GM12878 (cell line): ENCODE data around the gene CPEB3. TPM values are rescaled to one million over a fixed set of nuclear protein-coding genes. Genes with fewer than 3 reads are reported as not detected.

ENCODE experiments used
- ATAC-seq: fragments of 200-7000 bp; cut with Tn5 transposase; 3 replicates; pipeline ENCODE4 v1.9.1; 2020; ENCODE audit warnings: mild to moderate bottlenecking, moderate library complexity
- BruUV-seq: library from RNA; stranded (reverse); fragments of 400-500 nt; replicated peaks from 2 replicates; lab custom pipeline; 2021; lab: Mats Ljungman, UMichigan
- CTCF ChIA-PET: fragments of 300-600 bp; sonication (Branson Sonifier 250); formaldehyde crosslinking; extraction: SDS; loops from one replicate; lab custom pipeline; 2021; ENCODE audit warnings: inconsistent platforms; lab: Yijun Ruan, JAX
- POLR2A ChIA-PET: fragments of 350-600 bp; formaldehyde crosslinking; extraction: SDS; loops from one replicate; lab custom pipeline; 2021; ENCODE audit warnings: inconsistent platforms; lab: Charles Lee
- RAD21 ChIA-PET: fragments of 300-600 bp; sonication (Branson Sonifier 250); formaldehyde crosslinking; loops from one replicate; lab custom pipeline; 2023; ENCODE audit warnings: antibody characterized with exemption; ENCODE audit not compliant: unreplicated experiment; lab: Charles Lee
- SMC1A ChIA-PET: fragments of 300-600 bp; sonication (Branson Sonifier 250); formaldehyde crosslinking; loops from one replicate; lab custom pipeline; 2023; ENCODE audit not compliant: unreplicated experiment, uncharacterized antibody; lab: Charles Lee
- DNase-seq: peaks from one replicate; pipeline ENCODE4 v3.0.0-alpha.2; 2011; ENCODE audit warnings: low read depth, low spot score
- FAIRE-seq: peaks from 3 replicates; lab custom pipeline; 2011; peaks lifted over from hg19 to GRCh38; lab: Jason Lieb, UNC
- H2AFZ ChIP-seq: 2 replicates; pipeline ENCODE4 v1.6.0; 2011; ENCODE audit warnings: low read depth, low read length, control low read depth; ENCODE audit not compliant: control insufficient read depth
- H3K27ac ChIP-seq: 2 replicates; pipeline ENCODE4 v1.5.1; 2011; ENCODE audit warnings: control low read depth; ENCODE audit not compliant: control insufficient read depth, insufficient read depth
- H3K27me3 ChIP-seq, 2 experiments: replicated peaks in 1 of 2; 2 replicates each; pipeline versions ENCODE4 v1.6.0 to v1.6.1; 2011; ENCODE audit warnings: low read length in 1 of 2; ENCODE audit not compliant: control insufficient read depth in 2 of 2, insufficient read depth in 2 of 2
- H3K36me3 ChIP-seq, 2 experiments: 2 replicates each; pipeline ENCODE4 v1.5.1; 2011; ENCODE audit warnings: low read length in 1 of 2; ENCODE audit not compliant: control insufficient read depth in 2 of 2, insufficient read depth in 2 of 2
- H3K4me1 ChIP-seq: 2 replicates; pipeline ENCODE4 v1.6.1; 2011; ENCODE audit warnings: mild to moderate bottlenecking, low read length, moderate library complexity, mixed read lengths; ENCODE audit not compliant: control insufficient read depth, insufficient read depth
- H3K4me2 ChIP-seq: 2 replicates; pipeline ENCODE4 v1.6.0; 2011; ENCODE audit warnings: control low read depth; ENCODE audit not compliant: control insufficient read depth, insufficient read depth
- H3K4me3 ChIP-seq: fragments of 200-600 bp; sonication (generic); 2 replicates; pipeline ENCODE4 v1.5.1; 2016
- H3K79me2 ChIP-seq: 2 replicates; pipeline ENCODE4 v1.6.0; 2011; ENCODE audit warnings: low read length; ENCODE audit not compliant: control insufficient read depth, insufficient read depth
- H3K9ac ChIP-seq: 2 replicates; pipeline ENCODE4 v1.8.0; 2011; ENCODE audit warnings: low read length, control low read depth, mixed read lengths; ENCODE audit not compliant: control insufficient read depth, insufficient read depth
- H3K9me3 ChIP-seq: replicated peaks from 3 replicates; pipeline ENCODE4 v1.5.1; 2011; ENCODE audit warnings: mild to moderate bottlenecking, low read length; ENCODE audit not compliant: control insufficient read depth, insufficient read depth
- H4K20me1 ChIP-seq: 2 replicates; pipeline ENCODE4 v1.6.0; 2011; ENCODE audit not compliant: control insufficient read depth, insufficient read depth
- BCL11A ChIP-seq: IDR thresholded peaks from 2 replicates; pipeline ENCODE4 v1.6.1; 2011; ENCODE audit warnings: low read depth, low read length
- BHLHE40 ChIP-seq, 2 experiments: fragments of 450-650 bp in 1 of 2; IDR thresholded peaks; 2 replicates each; pipeline ENCODE4 v1.6.1; 2011 to 2017; ENCODE audit warnings: low read depth in 2 of 2, borderline replicate concordance in 1 of 2, improper control_type of control experiment in 1 of 2, low read length in 1 of 2, mild to moderate bottlenecking in 1 of 2
- BMI1 ChIP-seq: fragments of 450-650 bp; IDR thresholded peaks from 2 replicates; pipeline ENCODE4 v1.6.1; 2016; ENCODE audit warnings: mild to moderate bottlenecking, moderate library complexity, borderline replicate concordance
- HSF1 ChIP-seq: fragments of 150-350 bp; IDR thresholded peaks from 2 replicates; pipeline ENCODE4 v1.6.1; 2014; ENCODE audit warnings: mild to moderate bottlenecking, low read depth, low read length
- IKZF1 ChIP-seq: fragments of 450-650 bp; conservative IDR thresholded peaks from 2 replicates; pipeline ENCODE4 v1.6.1; 2017; ENCODE audit warnings: antibody characterized with exemption, mild to moderate bottlenecking
- IKZF2 ChIP-seq, 2 experiments: fragments of 450-650 bp; IDR thresholded peaks; 2 replicates each; pipeline ENCODE4 v1.6.1; 2017; ENCODE audit warnings: mild to moderate bottlenecking in 2 of 2, moderate library complexity in 2 of 2
- IRF3 ChIP-seq: fragments of 450-650 bp; IDR thresholded peaks from 2 replicates; pipeline ENCODE4 v1.6.1; 2014; ENCODE audit warnings: mild to moderate bottlenecking
- KDM1A ChIP-seq: fragments of 200-600 bp; sonication (generic); IDR thresholded peaks from 2 replicates; pipeline ENCODE4 v1.6.1; 2016; ENCODE audit warnings: borderline replicate concordance
- MEF2B ChIP-seq: fragments of 450-650 bp; IDR thresholded peaks from 2 replicates; pipeline ENCODE4 v1.6.1; 2018; ENCODE audit warnings: mild to moderate bottlenecking, moderate library complexity; ENCODE audit not compliant: partially characterized antibody, poor library complexity, severe bottlenecking
- MTA2 ChIP-seq: fragments of 450-650 bp; IDR thresholded peaks from 2 replicates; pipeline ENCODE4 v1.6.1; 2016; ENCODE audit warnings: low read depth, mild to moderate bottlenecking, moderate library complexity
- MXI1 ChIP-seq: fragments of 150-350 bp; IDR thresholded peaks from 2 replicates; pipeline ENCODE4 v1.6.1; 2011; ENCODE audit warnings: low read depth, mild to moderate bottlenecking, inconsistent platforms, low read length, improper control_type of control experiment
- NFIC ChIP-seq: IDR thresholded peaks from 2 replicates; pipeline ENCODE4 v1.6.1; 2012; ENCODE audit warnings: low read depth, mild to moderate bottlenecking, inconsistent platforms, low read length, moderate library complexity
- NKRF ChIP-seq: fragments of 450-650 bp; conservative IDR thresholded peaks from 2 replicates; pipeline ENCODE4 v1.6.1; 2017; ENCODE audit warnings: mild to moderate bottlenecking, moderate library complexity
- NR2F1 ChIP-seq: fragments of 450-650 bp; conservative IDR thresholded peaks from 2 replicates; pipeline ENCODE4 v1.6.1; 2017; ENCODE audit warnings: mild to moderate bottlenecking
- PAX8 ChIP-seq: fragments of 450-650 bp; IDR thresholded peaks from 2 replicates; pipeline ENCODE4 v1.6.1; 2017; ENCODE audit warnings: mild to moderate bottlenecking, moderate library complexity
- RAD51 ChIP-seq: fragments of 450-650 bp; IDR thresholded peaks from 2 replicates; pipeline ENCODE4 v1.6.1; 2016; ENCODE audit warnings: moderate library complexity, mild to moderate bottlenecking, inconsistent platforms
- SMARCA5 ChIP-seq: fragments of 450-650 bp; IDR thresholded peaks from 2 replicates; pipeline ENCODE4 v1.6.1; 2017; ENCODE audit warnings: mild to moderate bottlenecking
- TAF1 ChIP-seq: IDR thresholded peaks from 2 replicates; pipeline ENCODE4 v1.6.1; 2011; ENCODE audit warnings: mild to moderate bottlenecking, low read depth, low read length, borderline replicate concordance
- USF1 ChIP-seq: IDR thresholded peaks from 2 replicates; pipeline ENCODE4 v1.6.1; 2011; ENCODE audit warnings: borderline replicate concordance, low read depth, mild to moderate bottlenecking, moderate library complexity, mixed read lengths, low read length; ENCODE audit not compliant: insufficient read depth; ENCODE audit errors: extremely low read length
- USF2 ChIP-seq: IDR thresholded peaks from 2 replicates; pipeline ENCODE4 v1.6.1; 2011; ENCODE audit warnings: low read depth, low read length, improper control_type of control experiment, borderline replicate concordance
- in situ Hi-C: fragments of 300-500 bp; cut with MboI; formaldehyde crosslinking; loops from 9 replicates; pipeline ENCODE4 v1.14.3; 2018; ENCODE audit warnings: mixed read lengths
- intact Hi-C: fragments of 100-400 bp; cut with micrococcal nuclease; formaldehyde crosslinking; loops from one replicate; pipeline ENCODE4 v1.14.2; 2022; ENCODE audit not compliant: unreplicated experiment
- polyA plus RNA-seq, 11 experiments: library from polyadenylated mRNA; depleted of rRNA in 4 of 11; unstranded in 6 of 11; stranded (reverse) in 5 of 11; fragments of >200 nt; fragmentation: Nextera tagmentation in 4 of 11; fragmentation: Illumina TruSeq in 1 of 11; extraction: Ambion mirVana in 4 of 11; extraction: Trizol in 1 of 11; gene quantifications; 1 replicate in 1 of 11; 2 replicates in 10 of 11; pipeline versions ENCODE4 v1.2.1 to v1.2.3, GENCODE V29; 2011 to 2016; ENCODE audit warnings: inconsistent platforms in 2 of 11, missing spikeins in 2 of 11, low read depth in 1 of 11
- total RNA-seq, 4 experiments: library from RNA; depleted of rRNA in 3 of 4; stranded (reverse); fragments of >200 nt in 3 of 4; fragmentation: Illumina TruSeq in 1 of 4; extraction: Trizol in 1 of 4; gene quantifications; 2 replicates each; pipeline versions ENCODE4 v1.2.1 to v1.2.3, GENCODE V29; 2013 to 2021

Gene CPEB3
- total and polyA plus RNA-seq, 10 of the 15 experiments (the other 5 are each of a cell fraction or from before 2014, with no cell fraction given), result 0.50 to 2.3 (median 1.2) TPM

GRCh38 chr10:92119340-92119739 is 171.5 kb downstream of the CPEB3 start:
- SMC1A ChIA-PET, result interaction anchor here (1.0 kb wide), 1 partner anchor 15 kb away, joined by 4 read pairs; no protein-coding TSS in a partner anchor
- ATAC-seq (peak; percentile 68), FAIRE-seq (no peak), DNase-seq (no peak)
- POLR2A ChIA-PET, result interaction anchor here (0.6 to 1.1 kb wide), 2 partner anchors 12 to 16 kb away, joined by 3 to 7 read pairs; no protein-coding TSS in a partner anchor
- H2AFZ ChIP-seq, result no peak overlapping the region
- H3K4me2 ChIP-seq, result no peak overlapping the region
- in situ Hi-C loops (no loop called here), intact Hi-C loops (no loop called here)
- no peaks in the 10 kb centered on the region for H3K4me1 ChIP-seq
- CTCF ChIA-PET, result interaction anchor here (1.2 kb wide), 2 partner anchors 11 to 16 kb away, joined by 3 read pairs; no protein-coding TSS in a partner anchor
- H3K9me3 ChIP-seq, result no peaks in the 10 kb centered on the region
- H3K79me2 ChIP-seq, result no peaks in the 10 kb centered on the region
- H3K27ac ChIP-seq, result no peak overlapping the region
- H4K20me1 ChIP-seq, result no peaks in the 10 kb centered on the region
- RAD21 ChIA-PET, result interaction anchor here (1.0 kb wide), 1 partner anchor 22 kb away, joined by 3 read pairs; no protein-coding TSS in a partner anchor
- no peak overlapping the region for H3K4me3 ChIP-seq
- BruUV-seq, result no TSS peak
- H3K27me3 ChIP-seq, result no peaks in the 10 kb centered on the region
- H3K36me3 ChIP-seq, result no peaks in the 10 kb centered on the region
- no peak overlapping the region for H3K9ac ChIP-seq
- no peak for TF ChIP-seq BCL11A
- no peak for TF ChIP-seq USF1
- TF ChIP-seq IKZF1, result no peak
- peak in 1 of 2 experiments; percentile 20; a peak in 1 of 4 replicates for TF ChIP-seq IKZF2 (IDR thresholded peaks at IDR 0.05)
- no peak for TF ChIP-seq BHLHE40 (IDR thresholded peaks at IDR 0.05; ENCODE audit: borderline replicate concordance in 1 of 2, low read depth in 2 of 2, low read length in 1 of 2)
- no peak for TF ChIP-seq TAF1
- TF ChIP-seq MXI1, result no peak
- TF ChIP-seq USF2, result no peak
- TF ChIP-seq NKRF, result no peak
- TF ChIP-seq MTA2, result no peak
- no peak for TF ChIP-seq NFIC
- no peak for TF ChIP-seq SMARCA5
- no peak for TF ChIP-seq HSF1
- TF ChIP-seq RAD51, result no peak
- TF ChIP-seq NR2F1, result peak; percentile 57
- TF ChIP-seq MEF2B, result peak; percentile 62
- TF ChIP-seq BMI1, result no peak
- no peak for TF ChIP-seq IRF3
- TF ChIP-seq KDM1A, result no peak
- no peak for TF ChIP-seq PAX8
